Measurements from ENCODE around the gene DCLK2. TPM values are rescaled to one million over a fixed set of nuclear protein-coding genes. Genes with fewer than 3 reads are reported as not detected.

DCLK2 gene
- total RNA-seq, 6 experiments from 2014 or later = 0.35 to 1.8 (median 0.68) TPM

DNA sequence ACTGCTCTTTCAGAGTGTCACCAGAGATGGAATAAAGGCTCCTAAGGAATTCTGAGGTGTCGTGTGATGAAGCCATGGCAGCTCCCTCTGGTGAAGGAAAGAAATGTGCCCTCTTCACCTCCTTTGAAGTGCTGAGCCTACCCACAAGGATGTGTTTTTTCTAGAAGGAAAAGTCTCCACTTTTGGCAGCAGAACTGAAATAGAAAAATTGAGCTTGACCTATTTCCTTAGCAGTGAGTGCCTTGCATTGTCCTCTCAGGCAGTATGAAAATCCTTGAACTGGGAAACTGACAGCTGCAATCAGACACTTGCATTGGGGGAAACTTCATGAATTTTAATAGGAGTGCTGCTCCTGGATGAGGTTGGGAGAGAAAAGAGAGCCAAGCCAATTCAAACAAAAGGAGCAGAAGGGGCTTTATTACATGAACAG lies 95.2 kb downstream of the DCLK2 start:
- ATAC-seq (peak; percentile 28 to 54 (median 46)), DNase-seq (no peak)
- H3K4me1 ChIP-seq = no peaks in the 10 kb centered on the region
- H3K27ac ChIP-seq = no peak overlapping the region
- intact Hi-C loops (cut with DNase I) = no loop called here
- H3K9me3 ChIP-seq = no peaks in the 10 kb centered on the region
- H3K27me3 ChIP-seq = no peaks in the 10 kb centered on the region
- WGBS (ENCODE audit: insufficient coverage, low coverage, low lambda C conversion rate, missing lambda C conversion rate) = 60% methylated on average over 1 of the region's 1 CpG
- TF ChIP-seq, protein P1, sequence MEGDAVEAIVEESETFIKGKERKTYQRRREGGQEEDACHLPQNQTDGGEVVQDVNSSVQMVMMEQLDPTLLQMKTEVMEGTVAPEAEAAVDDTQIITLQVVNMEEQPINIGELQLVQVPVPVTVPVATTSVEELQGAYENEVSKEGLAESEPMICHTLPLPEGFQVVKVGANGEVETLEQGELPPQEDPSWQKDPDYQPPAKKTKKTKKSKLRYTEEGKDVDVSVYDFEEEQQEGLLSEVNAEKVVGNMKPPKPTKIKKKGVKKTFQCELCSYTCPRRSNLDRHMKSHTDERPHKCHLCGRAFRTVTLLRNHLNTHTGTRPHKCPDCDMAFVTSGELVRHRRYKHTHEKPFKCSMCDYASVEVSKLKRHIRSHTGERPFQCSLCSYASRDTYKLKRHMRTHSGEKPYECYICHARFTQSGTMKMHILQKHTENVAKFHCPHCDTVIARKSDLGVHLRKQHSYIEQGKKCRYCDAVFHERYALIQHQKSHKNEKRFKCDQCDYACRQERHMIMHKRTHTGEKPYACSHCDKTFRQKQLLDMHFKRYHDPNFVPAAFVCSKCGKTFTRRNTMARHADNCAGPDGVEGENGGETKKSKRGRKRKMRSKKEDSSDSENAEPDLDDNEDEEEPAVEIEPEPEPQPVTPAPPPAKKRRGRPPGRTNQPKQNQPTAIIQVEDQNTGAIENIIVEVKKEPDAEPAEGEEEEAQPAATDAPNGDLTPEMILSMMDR (IDR thresholded peaks at IDR 0.05) = no peak
- no peak for TF ChIP-seq POLR2A (IDR thresholded peaks at IDR 0.05)
- no peaks in the 10 kb centered on the region for H3K36me3 ChIP-seq
- H3K4me3 ChIP-seq = no peak overlapping the region

DNA sequence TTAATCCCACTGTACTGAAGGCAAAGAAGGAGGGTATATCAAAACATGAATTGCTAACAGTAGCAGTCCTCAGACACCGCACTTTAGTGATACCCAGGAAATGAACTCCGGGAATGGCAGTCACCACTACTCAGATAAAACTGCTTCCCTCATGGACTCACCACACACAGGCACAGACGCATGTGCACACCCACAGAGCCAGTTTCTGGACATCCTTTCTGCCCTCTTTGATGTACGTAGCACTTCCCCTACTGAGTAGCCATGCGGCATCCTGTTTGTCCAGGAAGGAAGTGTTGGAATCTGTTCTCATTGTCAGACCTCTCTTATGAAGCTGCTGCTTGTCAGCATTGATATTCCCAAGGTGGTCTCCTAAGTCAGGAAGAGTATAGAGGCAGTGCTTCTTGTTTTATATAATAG lies 95.7 kb downstream of the DCLK2 start:
- DNase-seq = no peak
- TF ChIP-seq POLR2A (IDR thresholded peaks at IDR 0.05) = no peak
- 53% methylated on average over 3 of the region's 5 CpGs for WGBS (ENCODE audit: insufficient coverage, low coverage, low lambda C conversion rate, missing lambda C conversion rate)
- Histone ChIP-seq H3K36me3 (no peaks in the 10 kb centered on the region), H3K9me3 (no peaks in the 10 kb centered on the region), H3K27me3 (no peaks in the 10 kb centered on the region), H3K4me3 (no peak overlapping the region), H3K4me1 (no peaks in the 10 kb centered on the region), H3K27ac (peak overlapping the region in 1 of 3 donors; percentile 18)
- peak; percentile 79 to 90 (median 84) for ATAC-seq
- intact Hi-C loops (cut with DNase I) = no loop called here

DNA sequence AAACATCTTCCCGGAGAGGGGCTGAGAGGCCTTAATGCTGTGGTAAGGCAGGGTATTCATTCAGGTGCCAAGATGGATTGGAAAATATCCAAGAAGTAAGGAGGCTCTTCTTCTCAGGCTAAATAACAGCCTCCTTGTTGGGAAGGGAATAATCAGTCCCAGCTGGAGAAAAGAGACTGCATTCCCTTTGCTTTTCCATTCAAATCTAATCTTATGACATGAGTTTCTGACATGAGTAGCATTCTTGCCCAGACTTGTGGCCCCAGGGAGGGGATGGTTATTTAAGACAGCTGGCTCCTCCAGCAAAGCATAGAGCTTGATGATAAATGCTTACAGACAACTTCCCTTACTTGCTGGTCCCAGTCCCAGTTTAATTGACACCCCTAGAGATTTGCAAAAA lies 98.3 kb downstream of the DCLK2 start:
- DNase-seq (no peak), ATAC-seq (no peak)
- intact Hi-C loops (cut with DNase I) = no loop called here

DNA sequence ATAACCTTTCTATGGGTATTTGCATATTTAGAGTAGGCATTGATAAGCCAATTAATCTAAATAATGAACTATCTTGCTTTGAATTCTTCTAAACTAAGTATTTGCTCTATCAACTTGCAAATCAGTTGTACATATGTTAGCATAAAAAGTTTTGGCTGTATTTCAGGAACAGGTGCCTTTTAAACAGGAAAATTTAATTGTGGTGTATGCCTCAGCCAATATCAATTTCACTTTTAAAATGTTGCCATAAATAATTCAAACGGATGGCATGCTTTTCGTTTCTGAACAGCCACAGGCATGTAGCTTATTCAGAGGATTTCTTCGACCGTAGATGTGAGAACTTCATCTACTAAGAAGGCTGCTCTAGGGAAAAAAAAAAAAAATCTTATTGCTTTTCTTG lies 99.9 kb downstream of the DCLK2 start:
- Histone ChIP-seq H3K4me1 (no peaks in the 10 kb centered on the region), H3K27ac (no peak overlapping the region), H3K27me3 (no peaks in the 10 kb centered on the region), H3K36me3 (no peaks in the 10 kb centered on the region), H3K9me3 (no peaks in the 10 kb centered on the region), H3K4me3 (no peak overlapping the region)
- TF ChIP-seq, protein P1 (IDR thresholded peaks at IDR 0.05) = no peak
- no peak for TF ChIP-seq POLR2A (IDR thresholded peaks at IDR 0.05)
- ATAC-seq (no peak), DNase-seq (no peak)
- intact Hi-C loops (cut with DNase I) = no loop called here
- WGBS (ENCODE audit: insufficient coverage, low coverage, low lambda C conversion rate, missing lambda C conversion rate) = 41% methylated on average over 4 of the region's 4 CpGs

More for the DNA sequence above, 98.3 kb downstream of the DCLK2 start:
- H3K36me3 ChIP-seq = no peaks in the 10 kb centered on the region
- TF ChIP-seq, protein P1 (IDR thresholded peaks at IDR 0.05) = no peak
- TF ChIP-seq POLR2A (IDR thresholded peaks at IDR 0.05) = no peak
- H3K27ac ChIP-seq = no peak overlapping the region
- no peaks in the 10 kb centered on the region for H3K4me1 ChIP-seq
- 56% methylated on average over 1 of the region's 1 CpG for WGBS (ENCODE audit: insufficient coverage, low coverage, low lambda C conversion rate, missing lambda C conversion rate)
- no peak overlapping the region for H3K4me3 ChIP-seq
- H3K9me3 ChIP-seq = no peaks in the 10 kb centered on the region
- H3K27me3 ChIP-seq = no peaks in the 10 kb centered on the region

DNA sequence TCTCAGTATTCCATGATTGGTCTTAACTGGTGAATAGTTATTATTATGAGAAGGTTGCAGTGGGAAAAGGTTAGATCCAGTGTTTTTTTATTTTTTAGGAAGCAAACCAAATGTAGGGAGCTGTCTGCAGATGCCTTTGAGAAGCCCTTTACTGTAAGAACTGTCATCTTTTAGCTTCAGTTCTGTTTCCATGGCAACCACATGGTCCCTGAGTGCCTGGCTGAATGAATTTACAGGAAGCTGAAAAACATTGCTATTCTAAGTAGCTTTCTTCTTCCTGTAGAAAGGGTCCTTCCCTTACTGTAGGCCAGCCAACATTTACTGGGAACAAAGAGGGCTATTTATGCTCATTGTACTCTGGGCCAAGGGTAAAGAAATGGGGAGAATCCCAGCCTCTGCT lies 103.3 kb downstream of the DCLK2 start:
- Histone ChIP-seq H3K27ac (no peak overlapping the region), H3K27me3 (no peaks in the 10 kb centered on the region), H3K36me3 (no peaks in the 10 kb centered on the region), H3K9me3 (no peaks in the 10 kb centered on the region), H3K4me3 (no peak overlapping the region), H3K4me1 (no peaks in the 10 kb centered on the region)
- ATAC-seq (peak; percentile 41 to 81 (median 64)), DNase-seq (no peak)
- intact Hi-C loops (cut with DNase I) = no loop called here
- TF ChIP-seq, protein P1 (IDR thresholded peaks at IDR 0.05) = no peak
- TF ChIP-seq POLR2A (IDR thresholded peaks at IDR 0.05) = no peak

Measured in right lobe of liver (tissue), 6 donors.